Epithelial cell of esophagus (primary cell): Measurements from ENCODE around the gene LMX1B.

ENCODE experiments used
- DNase-seq: peaks from one replicate; pipeline ENCODE4 v3.0.0; 2010; ENCODE audit warnings: low read depth
- H3K4me3 ChIP-seq: 2 replicates; pipeline ENCODE4 v1.5.1; 2011; ENCODE audit warnings: mild to moderate bottlenecking, low read length, control low read depth
- TF ChIP-seq, protein P1 (sequence below): IDR thresholded peaks from 2 replicates; pipeline ENCODE4 v1.5.1; 2011; ENCODE audit warnings: low read depth, mild to moderate bottlenecking, low read length, control low read depth, inconsistent platforms; ENCODE audit not compliant: insufficient read depth; ENCODE audit errors: missing control alignments

LMX1B gene

DNA sequence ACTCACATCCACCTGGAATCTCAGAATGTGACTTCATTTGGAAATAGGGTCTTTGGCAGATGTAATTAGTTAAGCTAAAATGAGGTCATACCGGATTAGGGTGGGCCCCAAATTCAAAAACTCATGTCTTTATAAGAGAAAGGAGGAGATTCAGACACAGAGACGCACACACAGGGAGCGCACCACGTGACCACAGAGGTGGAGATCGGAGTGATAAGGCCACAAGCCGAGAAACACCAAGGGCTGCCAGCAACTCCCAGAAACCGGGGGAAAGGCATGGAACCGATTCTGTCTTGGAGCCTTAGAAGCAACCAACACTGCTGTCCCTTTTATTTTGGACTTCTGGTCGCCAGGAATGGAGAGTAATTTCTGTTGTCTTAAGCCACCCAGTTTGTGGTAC lies 31.8 kb upstream of the LMX1B start:
- TF ChIP-seq, protein P1, sequence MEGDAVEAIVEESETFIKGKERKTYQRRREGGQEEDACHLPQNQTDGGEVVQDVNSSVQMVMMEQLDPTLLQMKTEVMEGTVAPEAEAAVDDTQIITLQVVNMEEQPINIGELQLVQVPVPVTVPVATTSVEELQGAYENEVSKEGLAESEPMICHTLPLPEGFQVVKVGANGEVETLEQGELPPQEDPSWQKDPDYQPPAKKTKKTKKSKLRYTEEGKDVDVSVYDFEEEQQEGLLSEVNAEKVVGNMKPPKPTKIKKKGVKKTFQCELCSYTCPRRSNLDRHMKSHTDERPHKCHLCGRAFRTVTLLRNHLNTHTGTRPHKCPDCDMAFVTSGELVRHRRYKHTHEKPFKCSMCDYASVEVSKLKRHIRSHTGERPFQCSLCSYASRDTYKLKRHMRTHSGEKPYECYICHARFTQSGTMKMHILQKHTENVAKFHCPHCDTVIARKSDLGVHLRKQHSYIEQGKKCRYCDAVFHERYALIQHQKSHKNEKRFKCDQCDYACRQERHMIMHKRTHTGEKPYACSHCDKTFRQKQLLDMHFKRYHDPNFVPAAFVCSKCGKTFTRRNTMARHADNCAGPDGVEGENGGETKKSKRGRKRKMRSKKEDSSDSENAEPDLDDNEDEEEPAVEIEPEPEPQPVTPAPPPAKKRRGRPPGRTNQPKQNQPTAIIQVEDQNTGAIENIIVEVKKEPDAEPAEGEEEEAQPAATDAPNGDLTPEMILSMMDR: no peak
- H3K4me3 ChIP-seq: no peak overlapping the region
- no peak for DNase-seq

DNA sequence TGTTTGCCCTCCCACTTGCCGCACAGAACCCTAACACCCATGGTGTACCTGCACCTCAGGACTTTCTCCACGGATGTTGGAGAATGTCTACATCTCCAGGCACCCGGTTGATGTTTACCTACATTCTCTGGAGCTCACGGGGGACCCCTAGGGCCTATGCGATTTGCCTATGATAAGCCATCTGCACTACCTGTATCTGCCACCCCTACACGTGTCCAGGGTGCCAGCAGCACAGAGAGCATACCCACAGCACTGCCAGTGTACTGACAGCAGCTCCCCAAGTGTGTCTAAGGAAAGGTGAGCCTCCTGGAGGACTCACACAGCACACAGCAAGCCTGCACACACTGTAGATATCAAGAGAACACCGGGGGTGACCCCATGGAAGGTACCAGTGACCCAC lies 31.3 kb upstream of the LMX1B start:
- H3K4me3 ChIP-seq: no peak overlapping the region
- TF ChIP-seq, protein P1: no peak
- DNase-seq: no peak

DNA sequence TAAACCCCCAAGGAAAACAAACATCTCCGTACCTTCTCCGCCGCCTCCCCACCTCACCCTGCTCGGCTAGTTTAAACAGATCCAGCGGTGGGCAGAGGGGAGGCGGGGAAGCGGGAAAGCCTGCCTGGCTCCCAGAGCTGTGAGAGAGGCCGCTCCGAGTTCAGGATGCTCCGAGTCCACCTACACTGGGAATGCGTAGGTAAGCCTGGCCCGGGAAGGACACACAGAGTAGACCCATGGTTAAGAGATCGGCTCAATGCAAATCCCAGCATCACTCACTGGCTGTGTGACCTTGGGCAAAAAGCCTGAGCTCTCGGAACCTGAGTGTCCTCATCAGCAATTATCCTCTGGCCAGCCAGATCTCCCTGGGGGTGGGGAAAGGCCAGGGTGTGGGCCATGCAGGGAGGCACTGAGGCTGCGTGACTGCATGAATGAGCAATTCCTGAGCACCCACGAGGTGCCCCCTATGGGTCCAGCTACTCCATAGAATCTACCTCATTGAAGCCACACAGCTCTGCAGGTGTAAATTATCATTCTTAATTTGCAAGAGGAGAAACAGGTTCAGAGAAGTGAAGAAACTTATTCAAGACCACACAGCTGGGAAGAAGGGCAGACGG lies 30.5 kb upstream of the LMX1B start:
- no peak overlapping the region for H3K4me3 ChIP-seq
- TF ChIP-seq, protein P1: no peak
- DNase-seq: no peak

DNA sequence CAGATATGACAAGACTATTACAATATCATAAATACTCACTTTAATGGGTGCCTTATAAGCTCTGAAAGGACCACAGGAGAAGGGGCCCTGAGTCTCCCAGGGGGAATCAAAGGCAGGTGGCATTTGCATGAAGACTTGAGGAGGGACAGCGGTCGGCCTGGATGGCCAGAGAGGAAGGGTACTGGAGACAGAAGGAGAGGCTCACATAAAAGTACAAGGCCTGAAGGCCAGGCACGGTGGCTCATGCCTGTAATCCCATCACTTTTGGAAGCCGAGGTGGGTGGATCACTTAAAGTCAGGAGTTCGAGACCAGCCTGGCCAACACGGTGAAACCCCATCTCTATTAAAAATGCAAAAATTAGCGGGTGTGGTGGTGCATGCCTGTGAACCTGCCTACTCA lies 29.1 kb upstream of the LMX1B start:
- no peak for DNase-seq

DNA sequence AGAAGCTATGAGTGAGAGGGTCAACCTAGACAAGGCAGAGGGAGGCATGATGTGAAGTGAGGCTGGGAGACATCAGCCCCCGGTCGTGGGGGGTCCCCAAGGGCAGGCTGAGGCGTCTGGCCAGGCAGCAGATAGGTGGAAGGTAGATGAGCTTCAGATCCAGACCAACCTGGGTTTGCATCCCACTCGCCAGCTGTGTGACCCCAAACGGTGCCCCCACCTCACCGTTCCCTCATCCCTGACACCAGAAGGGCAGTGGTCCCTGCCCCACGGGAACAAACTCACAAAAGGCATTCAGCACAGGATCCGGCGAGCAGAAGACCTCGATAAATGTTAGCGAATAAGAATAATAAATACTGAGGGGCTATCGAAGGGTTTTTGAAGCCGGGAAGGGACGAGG lies 27.5 kb upstream of the LMX1B start:
- no peak for DNase-seq
- no peak overlapping the region for H3K4me3 ChIP-seq
- TF ChIP-seq, protein P1: no peak

More for the DNA sequence above, 29.1 kb upstream of the LMX1B start:
- H3K4me3 ChIP-seq: no peak overlapping the region
- TF ChIP-seq, protein P1: no peak

DNA sequence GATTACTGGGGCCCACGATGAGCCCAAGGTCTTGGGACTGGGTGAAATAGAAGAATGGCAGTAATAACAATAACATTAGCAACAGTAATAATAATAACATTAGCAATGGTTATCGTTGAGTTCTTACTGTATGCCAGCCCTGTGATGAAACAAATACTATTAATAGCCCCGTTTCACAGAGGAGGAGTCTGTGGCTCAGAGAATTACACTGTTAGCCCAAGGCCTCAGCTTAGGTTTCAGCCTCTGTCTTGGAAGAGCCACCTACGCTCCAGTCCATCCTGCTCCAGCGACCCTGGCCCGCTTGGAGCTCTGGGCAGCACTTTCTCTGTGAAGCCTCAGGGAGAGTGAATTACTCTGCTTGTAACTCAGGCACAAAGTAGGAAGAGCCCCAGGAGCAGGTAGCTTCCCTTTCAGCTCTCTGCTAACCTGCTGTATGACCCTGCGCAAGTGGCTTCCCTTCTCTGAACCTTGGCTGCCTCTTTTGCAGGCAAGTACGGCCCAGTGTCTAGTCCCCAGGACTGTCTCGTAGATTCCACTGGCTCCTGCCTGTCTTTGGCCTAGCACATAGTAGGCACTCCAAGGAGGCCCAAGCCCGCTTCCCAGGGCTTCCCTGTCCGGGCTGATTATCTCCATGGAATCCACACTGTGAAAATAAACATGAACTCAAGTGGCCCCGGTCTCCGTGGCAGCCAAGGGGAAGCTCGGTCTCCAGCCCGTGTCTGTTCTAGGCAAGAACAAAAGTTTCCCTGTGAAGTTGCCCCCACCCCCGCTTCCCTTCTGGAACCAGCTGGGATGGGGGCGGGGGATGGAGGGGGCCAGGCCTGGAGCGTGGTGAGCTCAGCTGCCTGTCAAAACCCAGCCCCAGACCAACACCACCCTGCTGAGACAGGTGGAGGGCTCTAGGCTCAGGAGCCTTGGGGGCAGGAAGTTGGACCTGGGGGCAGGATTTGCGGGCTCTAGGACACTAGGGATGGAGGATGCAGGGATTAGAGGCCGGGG lies 26.2 kb upstream of the LMX1B start:
- H3K4me3 ChIP-seq: no peak overlapping the region
- no peak for DNase-seq
- TF ChIP-seq, protein P1: no peak
